Thymus (tissue), 14 donors: Measurements from ENCODE around the gene PRM3. TPM values are rescaled to one million over a fixed set of nuclear protein-coding genes. Genes with fewer than 3 reads are reported as not detected.

Source experiments
- DNase-seq, 9 donors: peaks; one replicate each; pipeline ENCODE4 v3.0.0-alpha.2; 2013; ENCODE audit warnings: low spot score in 9 of 9, low read depth in 6 of 9, missing footprints in 1 of 9
- H3K27ac ChIP-seq, 2 donors: one replicate each; pipeline ENCODE4 v1.5.1; 2013; ENCODE audit warnings: control low read depth in 1 of 2, low read depth in 1 of 2, low read length in 1 of 2, mild to moderate bottlenecking in 1 of 2, moderate library complexity in 1 of 2
- H3K27me3 ChIP-seq, 2 donors: one replicate each; pipeline ENCODE4 v1.5.1; 2013; ENCODE audit warnings: low read length in 1 of 2; ENCODE audit not compliant: control insufficient read depth in 2 of 2, insufficient read depth in 1 of 2
- H3K36me3 ChIP-seq, 2 donors: one replicate each; pipeline ENCODE4 v1.5.1; 2013; ENCODE audit warnings: low read length in 1 of 2, mild to moderate bottlenecking in 1 of 2, moderate library complexity in 1 of 2; ENCODE audit not compliant: control insufficient read depth in 2 of 2, insufficient read depth in 2 of 2
- H3K4me1 ChIP-seq, 2 donors: one replicate each; pipeline ENCODE4 v1.5.1; 2013; ENCODE audit warnings: low read length in 2 of 2; ENCODE audit not compliant: control insufficient read depth in 2 of 2, insufficient read depth in 2 of 2
- H3K4me3 ChIP-seq, 2 donors: one replicate each; pipeline ENCODE4 v1.5.1; 2013; ENCODE audit warnings: low read length in 2 of 2, control low read depth in 1 of 2, mild to moderate bottlenecking in 1 of 2
- H3K9me3 ChIP-seq, 2 donors: one replicate each; pipeline ENCODE4 v1.5.1; 2013; ENCODE audit warnings: low read length in 1 of 2, mild to moderate bottlenecking in 1 of 2; ENCODE audit not compliant: control insufficient read depth in 2 of 2, insufficient read depth in 1 of 2
- WGBS: extraction: QIAGEN DNeasy Blood & Tissue Kit; methylation state at CpG from one replicate; pipeline ENCODE4 v1.1.7; 2013; 5-methylcytosine and 5-hydroxymethylcytosine counted together
- long read RNA-seq, 10 donors: transcript quantifications; one replicate each; lab custom pipeline, GENCODE V29; 2026
- polyA plus RNA-seq: library from polyadenylated mRNA; stranded (reverse); fragments of 200-250 nt; gene quantifications from one replicate; pipeline ENCODE4 v1.2.3, GENCODE V29; 2013
- total RNA-seq: library from RNA; stranded (reverse); fragments of 120-200 nt; gene quantifications from one replicate; pipeline ENCODE4 v1.2.4, GENCODE V29; 2013
- donor health status: healthy.

PRM3 gene, protein sequence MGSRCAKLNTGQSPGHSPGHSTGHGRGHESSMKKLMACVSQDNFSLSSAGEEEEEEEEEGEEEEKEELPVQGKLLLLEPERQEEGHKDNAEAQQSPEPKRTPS
- total RNA-seq (not detected), polyA plus RNA-seq (not detected)
- long read RNA-seq, donor 1 = 0 reads
- long read RNA-seq, donor 2 = 0 reads
- long read RNA-seq, donor 3 = 0 reads
- long read RNA-seq, donor 4 = 0 reads
- long read RNA-seq, donor 5 = 0 reads
- long read RNA-seq, donor 6 = 0 reads
- long read RNA-seq, donor 7 = 0 reads
- long read RNA-seq, donor 8 = 0 reads
- long read RNA-seq, donor 9 = 0 reads
- long read RNA-seq, donor 10 = 0 reads

DNA sequence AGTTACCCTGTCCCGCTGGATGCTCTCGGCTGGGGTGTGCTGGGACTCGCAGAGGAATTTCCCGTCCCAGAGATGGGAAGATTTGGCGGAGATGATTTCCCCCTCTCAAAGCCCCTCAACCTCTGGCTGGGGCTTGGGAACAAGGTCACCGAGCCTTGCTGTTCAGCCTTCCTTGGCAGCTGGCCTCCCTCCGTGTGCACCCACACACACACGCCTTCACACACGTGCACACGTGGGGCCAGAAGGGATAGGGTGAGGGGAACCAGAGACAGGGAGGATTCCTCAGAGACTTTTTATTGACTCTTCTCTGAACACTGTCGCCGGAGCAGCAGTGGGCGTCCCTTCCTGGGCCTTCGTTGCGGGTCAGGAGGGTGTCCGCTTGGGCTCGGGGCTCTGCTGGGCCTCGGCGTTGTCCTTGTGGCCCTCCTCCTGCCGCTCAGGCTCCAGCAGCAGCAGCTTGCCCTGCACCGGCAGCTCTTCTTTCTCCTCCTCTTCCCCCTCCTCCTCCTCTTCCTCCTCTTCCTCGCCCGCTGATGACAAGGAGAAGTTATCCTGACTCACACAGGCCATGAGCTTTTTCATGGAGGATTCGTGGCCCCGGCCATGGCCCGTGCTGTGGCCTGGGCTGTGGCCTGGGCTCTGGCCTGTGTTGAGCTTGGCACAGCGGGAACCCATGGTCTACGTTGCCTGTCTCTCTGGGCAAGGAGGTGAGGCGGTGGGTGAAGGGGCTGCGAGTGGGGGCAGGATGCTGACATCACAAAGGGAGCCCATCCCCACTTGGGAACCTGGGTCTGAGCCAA lies at the start of gene PRM3:
PRM3 (minus strand) TSS at position 709 of the 800 bp plus-strand sequence; CDS start at position 675, 34 bp downstream.
- no peaks in the 10 kb centered on the region for H3K4me1 ChIP-seq
- no peaks in the 10 kb centered on the region for H3K36me3 ChIP-seq
- no peaks in the 10 kb centered on the region for H3K27me3 ChIP-seq
- no peak for DNase-seq
- H3K27ac ChIP-seq = no peak within 1 kb of the TSS
- H3K4me3 ChIP-seq = no peak within 1 kb of the TSS
- no peaks in the 10 kb centered on the region for H3K9me3 ChIP-seq
- WGBS = 94% methylated on average over 30 of the region's 30 CpGs

DNA sequence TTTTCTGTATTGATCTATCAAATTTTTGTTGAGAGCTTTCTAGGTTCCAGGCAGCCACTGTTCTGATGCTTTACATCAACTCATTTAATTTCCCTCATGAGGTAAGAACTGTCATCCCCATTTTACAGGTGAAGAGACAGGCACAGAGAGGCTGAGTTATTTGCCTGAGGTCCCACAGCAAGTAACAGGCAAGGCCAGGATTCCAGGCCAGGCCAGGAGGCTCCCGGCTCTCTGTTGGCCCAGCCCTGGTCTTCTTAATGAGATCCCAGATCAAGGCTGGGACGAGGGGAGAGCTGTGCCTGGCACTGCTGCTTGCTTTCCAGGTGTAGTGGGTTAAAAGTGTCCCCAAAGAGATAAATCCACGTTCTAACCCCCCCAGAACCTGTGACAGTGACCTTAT lies 49.4 kb upstream of the PRM3 start:
- Histone ChIP-seq H3K9me3 (peaks cover 0 to 8% of the 10 kb centered on the region in 2 donors), H3K4me3 (no peak overlapping the region), H3K36me3 (no peaks in the 10 kb centered on the region), H3K4me1 (peaks cover 0 to 25% of the 10 kb centered on the region in 2 donors), H3K27ac (no peak overlapping the region), H3K27me3 (no peaks in the 10 kb centered on the region)
- WGBS = 99% methylated on average over 3 of the region's 3 CpGs
- DNase-seq = no peak

DNA sequence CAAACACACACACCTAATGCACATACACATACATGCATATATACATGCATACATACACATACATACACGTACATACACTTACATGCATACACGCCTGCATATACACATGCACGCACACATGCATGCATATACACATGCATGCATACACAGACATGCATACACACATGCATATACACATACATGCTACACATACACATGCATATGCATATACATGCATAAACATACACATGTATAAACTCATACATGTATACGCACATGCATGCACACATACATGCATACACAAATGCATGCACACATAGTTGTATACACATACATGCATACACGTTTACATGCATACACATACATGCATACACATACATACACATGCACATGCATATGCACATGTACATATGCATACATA lies 48.2 kb upstream of the PRM3 start:
- no peak overlapping the region for H3K27ac ChIP-seq
- no peak overlapping the region for H3K4me3 ChIP-seq
- peaks cover 0 to 19% of the 10 kb centered on the region in 2 donors for H3K4me1 ChIP-seq
- WGBS = 96% methylated on average over 5 of the region's 5 CpGs
- peaks cover 0 to under 1% of the 10 kb centered on the region in 2 donors for H3K9me3 ChIP-seq
- H3K36me3 ChIP-seq = no peaks in the 10 kb centered on the region
- DNase-seq = no peak
- H3K27me3 ChIP-seq = no peaks in the 10 kb centered on the region

DNA sequence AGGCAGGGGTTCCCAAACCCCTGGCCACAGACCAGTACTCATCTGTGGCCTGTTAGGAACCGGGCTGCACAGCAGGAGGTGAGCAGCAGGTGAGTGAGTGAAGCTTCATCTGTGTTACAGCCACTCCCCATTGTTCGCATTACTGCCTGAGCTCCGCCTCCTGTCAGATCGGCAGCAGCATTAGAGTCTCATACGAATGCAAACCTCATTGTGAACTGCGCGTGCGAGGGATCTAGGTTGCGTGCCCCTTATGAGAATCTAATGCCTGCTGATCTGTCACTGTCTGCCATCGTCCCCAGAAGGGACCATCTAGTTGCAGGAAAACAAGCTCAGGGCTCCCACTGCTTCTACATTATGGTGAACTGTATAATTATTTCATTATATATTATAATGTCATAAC lies 46.7 kb upstream of the PRM3 start:
- H3K27me3 ChIP-seq = no peaks in the 10 kb centered on the region
- no peaks in the 10 kb centered on the region for H3K36me3 ChIP-seq
- H3K4me3 ChIP-seq = no peak overlapping the region
- peaks cover 0 to 13% of the 10 kb centered on the region in 2 donors for H3K4me1 ChIP-seq
- H3K27ac ChIP-seq = no peak overlapping the region
- WGBS = 93% methylated on average over 10 of the region's 10 CpGs
- no peaks in the 10 kb centered on the region for H3K9me3 ChIP-seq
- DNase-seq = no peak

DNA sequence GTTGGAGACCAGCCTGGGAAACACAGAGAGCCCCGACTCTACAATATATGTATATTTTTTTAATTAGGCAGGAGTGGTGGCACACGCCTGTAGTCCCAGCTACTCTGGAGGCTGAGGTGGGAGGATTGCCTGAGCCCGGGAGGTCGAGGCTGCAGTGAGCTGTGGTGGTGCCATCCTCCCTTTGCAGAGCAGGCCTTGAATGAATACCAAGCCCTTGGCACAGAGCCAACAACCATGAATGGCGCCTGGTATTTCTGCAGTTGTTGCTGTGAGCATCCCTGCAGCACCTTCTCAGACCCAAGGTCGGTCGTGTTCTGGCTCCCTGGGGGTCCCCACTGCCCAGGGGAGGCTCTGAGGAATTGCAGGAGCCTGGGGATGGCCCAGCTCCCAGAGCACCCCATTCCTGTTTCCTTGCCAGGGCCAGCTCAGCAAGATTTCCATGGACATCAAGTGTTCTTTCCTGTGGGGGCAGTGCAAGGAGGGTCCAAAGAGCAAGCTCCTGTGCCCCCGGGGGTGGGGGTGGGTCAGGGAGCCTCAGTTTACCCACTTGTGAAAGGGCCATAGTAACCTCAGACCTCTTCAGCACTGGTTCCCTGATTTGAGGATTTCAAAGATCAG lies 46.2 kb upstream of the PRM3 start:
- Histone ChIP-seq H3K27me3 (no peaks in the 10 kb centered on the region), H3K4me3 (no peak overlapping the region), H3K4me1 (peaks cover 0 to 10% of the 10 kb centered on the region in 2 donors), H3K27ac (no peak overlapping the region), H3K36me3 (no peaks in the 10 kb centered on the region), H3K9me3 (no peaks in the 10 kb centered on the region)
- WGBS = 89% methylated on average over 8 of the region's 8 CpGs
- no peak for DNase-seq

DNA sequence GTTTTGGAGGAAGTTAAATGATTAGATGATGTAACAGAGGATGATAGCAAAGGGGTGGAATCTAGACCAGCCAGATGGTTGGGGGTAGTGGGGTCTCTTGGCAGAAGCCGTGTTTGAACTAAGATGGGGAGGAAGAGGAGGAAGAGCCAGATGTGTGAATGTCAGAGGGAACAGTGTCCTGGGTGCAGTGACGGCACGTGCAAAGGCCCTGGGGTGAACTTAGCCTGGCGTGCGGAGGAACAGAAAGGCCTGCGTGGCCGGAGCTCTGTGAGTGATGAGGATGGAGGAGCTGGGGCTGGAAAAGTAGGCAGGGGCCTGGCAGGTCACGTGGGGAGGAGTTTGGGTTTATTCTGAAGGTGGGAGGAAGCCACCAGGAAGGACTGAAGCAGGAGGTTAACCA lies 45.4 kb upstream of the PRM3 start:
- no peak overlapping the region for H3K27ac ChIP-seq
- WGBS = 93% methylated on average over 8 of the region's 8 CpGs
- H3K9me3 ChIP-seq = no peaks in the 10 kb centered on the region
- H3K4me1 ChIP-seq = peaks cover 0 to 16% of the 10 kb centered on the region in 2 donors
- H3K36me3 ChIP-seq = no peaks in the 10 kb centered on the region
- DNase-seq = no peak
- H3K4me3 ChIP-seq = no peak overlapping the region
- no peaks in the 10 kb centered on the region for H3K27me3 ChIP-seq

DNA sequence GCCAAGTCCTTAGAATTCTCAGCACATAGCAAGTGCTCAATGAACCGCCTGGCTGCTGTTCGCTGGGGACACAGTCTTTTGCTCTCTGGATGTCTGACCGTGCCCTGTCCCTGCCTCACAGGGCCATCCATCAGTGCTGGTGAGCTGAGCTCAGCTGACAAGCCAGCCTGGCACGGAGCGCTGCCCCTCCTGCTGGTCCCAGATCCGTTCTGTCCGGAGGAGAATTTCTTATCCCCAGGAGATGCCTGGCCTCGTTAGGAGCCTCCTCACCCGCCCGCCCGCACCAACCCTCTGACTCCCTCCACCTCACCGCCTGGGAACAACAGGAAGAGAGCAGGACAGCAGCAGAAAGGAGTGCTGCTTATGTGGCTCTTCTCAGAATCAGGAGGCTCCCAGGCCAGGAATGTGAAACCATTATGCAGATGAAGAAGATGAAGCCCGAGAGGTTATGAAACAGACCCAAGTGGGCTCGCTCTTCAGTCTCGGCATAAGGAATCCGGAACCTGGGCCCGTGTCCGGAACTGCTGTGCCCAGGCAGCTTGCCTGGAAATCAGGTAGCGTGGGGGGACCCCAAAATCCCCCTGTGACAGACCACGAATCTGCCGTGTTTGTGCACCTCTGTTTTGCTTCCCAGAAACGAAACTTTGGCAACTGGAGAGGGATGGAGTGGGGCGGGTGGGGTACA lies 43.0 kb upstream of the PRM3 start:
- H3K36me3 ChIP-seq = no peaks in the 10 kb centered on the region
- peaks cover 11 to 35% of the 10 kb centered on the region in 2 donors for H3K4me1 ChIP-seq
- H3K9me3 ChIP-seq = no peaks in the 10 kb centered on the region
- H3K27me3 ChIP-seq = no peaks in the 10 kb centered on the region
- H3K4me3 ChIP-seq = no peak overlapping the region
- no peak for DNase-seq
- H3K27ac ChIP-seq = no peak overlapping the region
- 97% methylated on average over 23 of the region's 23 CpGs for WGBS

DNA sequence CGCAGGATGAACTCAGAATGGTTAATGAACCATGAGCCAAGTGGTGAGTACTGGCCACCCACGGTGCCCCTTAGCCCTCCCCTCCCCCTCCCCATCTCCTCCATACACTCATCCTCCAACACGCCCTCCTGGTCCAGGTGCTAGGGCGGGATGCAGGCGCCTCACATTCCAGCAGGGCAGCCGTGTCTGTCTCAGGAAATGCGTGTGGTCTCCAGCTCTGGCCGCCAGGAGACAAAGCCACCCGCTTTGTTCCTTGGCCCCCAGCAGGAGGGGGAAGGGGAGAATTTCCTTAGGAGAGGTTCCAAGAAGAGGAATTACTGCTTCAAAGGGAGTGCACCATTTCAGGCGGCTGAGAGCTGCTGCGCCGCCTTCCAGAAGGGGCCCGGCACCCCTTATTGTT lies 42.1 kb upstream of the PRM3 start:
- Histone ChIP-seq H3K27me3 (no peaks in the 10 kb centered on the region), H3K4me3 (no peak overlapping the region), H3K36me3 (no peaks in the 10 kb centered on the region), H3K27ac (no peak overlapping the region), H3K4me1 (peaks cover 15 to 44% of the 10 kb centered on the region in 2 donors), H3K9me3 (no peaks in the 10 kb centered on the region)
- DNase-seq = no peak
- 83% methylated on average over 13 of the region's 13 CpGs for WGBS
